Suprapubic skin (tissue), 4 donors: Measurements from ENCODE around the gene SH3BP4. TPM values are rescaled to one million over a fixed set of nuclear protein-coding genes. Genes with fewer than 3 reads are reported as not detected.

Experiments
- DNase-seq, 2 donors: peaks; one replicate each; pipeline ENCODE4 v3.0.0-alpha.2; 2019; ENCODE audit warnings: low spot score in 2 of 2
- H3K27ac ChIP-seq: fragments of 200-600 bp; sonication (generic); one replicate; pipeline ENCODE4 v1.5.1; 2019
- H3K27me3 ChIP-seq: fragments of 200-600 bp; sonication (generic); one replicate; pipeline ENCODE4 v1.5.1; 2019
- H3K36me3 ChIP-seq: fragments of 200-600 bp; sonication (generic); one replicate; pipeline ENCODE4 v1.5.1; 2019
- H3K4me1 ChIP-seq: fragments of 200-600 bp; sonication (generic); one replicate; pipeline ENCODE4 v1.5.1; 2019
- H3K4me3 ChIP-seq: fragments of 200-600 bp; sonication (generic); one replicate; pipeline ENCODE4 v1.5.1; 2019; ENCODE audit warnings: mild to moderate bottlenecking
- H3K9me3 ChIP-seq: fragments of 200-600 bp; sonication (generic); one replicate; pipeline ENCODE4 v1.5.1; 2019
- EP300 ChIP-seq: sonication (generic); formaldehyde crosslinking; IDR thresholded peaks from one replicate; pipeline ENCODE4 v1.6.1; 2017; ENCODE audit warnings: antibody characterized with exemption
- POLR2A ChIP-seq, 2 donors: fragments of 450-650 bp; IDR thresholded peaks; one replicate each; pipeline ENCODE4 v1.6.1; 2017; ENCODE audit warnings: antibody characterized with exemption in 2 of 2, mild to moderate bottlenecking in 2 of 2, moderate library complexity in 2 of 2
- POLR2AphosphoS5 ChIP-seq, 3 donors: sonication (generic); formaldehyde crosslinking; IDR thresholded peaks; one replicate each; pipeline ENCODE4 v1.6.1; 2017; ENCODE audit warnings: antibody characterized with exemption in 3 of 3
- WGBS: methylation state at CpG from one replicate; pipeline ENCODE4 v1.1.5; 2018; 5-methylcytosine and 5-hydroxymethylcytosine counted together
- total RNA-seq, 4 donors: library from RNA; depleted of rRNA; stranded (reverse); fragments of >200 nt; gene quantifications; one replicate each; pipeline ENCODE4 v1.1.0, GENCODE V29; 2016
- TF ChIP-seq, protein P1 (sequence below), 2 donors: fragments of 200-600 bp in 1 of 2; fragments of 450-650 bp in 1 of 2; sonication (generic) in 1 of 2; IDR thresholded peaks; one replicate each; pipeline ENCODE4 v1.5.1; 2016 to 2019; ENCODE audit warnings: antibody characterized with exemption in 2 of 2, mild to moderate bottlenecking in 1 of 2, moderate library complexity in 1 of 2

Gene SH3BP4
- total RNA-seq, 4 donors from 2014 or later = 38.6 to 82.6 (median 58.6) TPM

DNA sequence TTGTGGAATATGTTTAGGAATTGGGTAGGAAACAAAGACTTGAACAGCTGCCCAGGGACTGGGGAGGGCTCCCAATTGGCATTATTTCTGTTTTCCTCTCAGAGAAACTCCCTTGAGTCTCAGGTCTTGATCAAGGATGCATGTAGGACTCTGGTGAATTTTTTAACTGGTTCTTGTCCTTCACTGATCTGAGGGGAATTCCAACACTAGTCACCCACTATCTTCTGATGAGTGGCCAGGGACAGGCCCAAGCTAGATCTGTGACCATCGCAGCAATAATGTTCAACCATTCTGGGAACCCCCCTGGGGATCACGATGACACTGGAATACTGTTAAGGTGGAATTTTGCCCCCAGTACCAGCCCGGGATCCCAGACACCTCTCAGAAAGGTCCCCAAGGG, 132.0 kb downstream of the SH3BP4 start:
- no peaks in the 10 kb centered on the region for H3K27me3 ChIP-seq
- H3K4me1 ChIP-seq = no peaks in the 10 kb centered on the region
- TF ChIP-seq, protein P1, sequence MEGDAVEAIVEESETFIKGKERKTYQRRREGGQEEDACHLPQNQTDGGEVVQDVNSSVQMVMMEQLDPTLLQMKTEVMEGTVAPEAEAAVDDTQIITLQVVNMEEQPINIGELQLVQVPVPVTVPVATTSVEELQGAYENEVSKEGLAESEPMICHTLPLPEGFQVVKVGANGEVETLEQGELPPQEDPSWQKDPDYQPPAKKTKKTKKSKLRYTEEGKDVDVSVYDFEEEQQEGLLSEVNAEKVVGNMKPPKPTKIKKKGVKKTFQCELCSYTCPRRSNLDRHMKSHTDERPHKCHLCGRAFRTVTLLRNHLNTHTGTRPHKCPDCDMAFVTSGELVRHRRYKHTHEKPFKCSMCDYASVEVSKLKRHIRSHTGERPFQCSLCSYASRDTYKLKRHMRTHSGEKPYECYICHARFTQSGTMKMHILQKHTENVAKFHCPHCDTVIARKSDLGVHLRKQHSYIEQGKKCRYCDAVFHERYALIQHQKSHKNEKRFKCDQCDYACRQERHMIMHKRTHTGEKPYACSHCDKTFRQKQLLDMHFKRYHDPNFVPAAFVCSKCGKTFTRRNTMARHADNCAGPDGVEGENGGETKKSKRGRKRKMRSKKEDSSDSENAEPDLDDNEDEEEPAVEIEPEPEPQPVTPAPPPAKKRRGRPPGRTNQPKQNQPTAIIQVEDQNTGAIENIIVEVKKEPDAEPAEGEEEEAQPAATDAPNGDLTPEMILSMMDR (IDR thresholded peaks at IDR 0.05) = no peak
- TF ChIP-seq POLR2A (IDR thresholded peaks at IDR 0.05) (no peak), POLR2AphosphoS5 (IDR thresholded peaks at IDR 0.05) (no peak), EP300 (no peak)
- H3K9me3 ChIP-seq = no peaks in the 10 kb centered on the region
- no peaks in the 10 kb centered on the region for H3K36me3 ChIP-seq
- no peak for DNase-seq
- no peak overlapping the region for H3K27ac ChIP-seq
- H3K4me3 ChIP-seq = no peak overlapping the region
- WGBS = 47% methylated on average over 3 of the region's 3 CpGs

DNA sequence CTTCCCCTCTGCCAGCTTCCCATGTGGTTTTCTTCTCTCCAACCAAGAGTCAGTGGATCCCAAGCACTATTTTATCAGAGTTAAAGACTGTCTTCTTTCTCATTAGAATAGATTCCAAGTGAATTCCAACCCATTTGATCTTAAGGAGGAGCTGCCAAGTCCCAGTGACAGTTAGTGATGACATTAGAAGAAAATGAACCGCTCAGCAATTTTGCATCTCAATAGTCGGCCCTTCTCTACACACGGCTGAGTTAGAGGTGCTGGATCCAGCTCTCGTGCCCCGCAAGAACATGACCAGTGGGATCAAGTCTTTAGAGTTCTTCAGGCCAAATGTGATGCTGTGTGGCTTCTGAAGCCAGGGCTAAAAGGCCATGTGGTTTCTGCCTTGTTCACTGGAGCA, 132.6 kb downstream of the SH3BP4 start:
- H3K4me1 ChIP-seq = no peaks in the 10 kb centered on the region
- no peaks in the 10 kb centered on the region for H3K27me3 ChIP-seq
- no peak overlapping the region for H3K27ac ChIP-seq
- DNase-seq = no peak
- H3K36me3 ChIP-seq = no peaks in the 10 kb centered on the region
- no peak for TF ChIP-seq POLR2A (IDR thresholded peaks at IDR 0.05)
- TF ChIP-seq, protein P1 (IDR thresholded peaks at IDR 0.05) = no peak
- TF ChIP-seq POLR2AphosphoS5 (IDR thresholded peaks at IDR 0.05) = no peak
- TF ChIP-seq EP300 = no peak
- WGBS = 78% methylated on average over 5 of the region's 5 CpGs
- no peak overlapping the region for H3K4me3 ChIP-seq
- no peaks in the 10 kb centered on the region for H3K9me3 ChIP-seq

DNA sequence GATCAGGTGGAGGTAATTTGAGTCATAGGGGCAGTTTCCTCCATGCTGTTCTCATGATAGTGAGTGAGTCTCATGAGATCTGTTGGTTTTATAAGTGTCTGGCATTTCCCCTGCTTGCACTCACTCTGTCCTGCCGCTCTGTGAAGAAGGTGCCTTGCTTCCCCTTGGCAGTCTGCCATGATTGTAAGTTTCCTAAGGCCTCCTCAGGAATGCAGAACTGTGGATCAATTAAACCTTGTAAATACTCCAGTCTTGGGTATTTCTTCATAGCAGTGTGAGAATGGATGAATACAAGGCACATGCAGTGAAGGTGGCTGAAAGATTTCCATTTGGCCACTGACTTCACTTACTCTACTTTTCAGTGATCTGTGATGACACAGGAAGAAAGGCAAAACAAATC, 133.7 kb downstream of the SH3BP4 start:
- H3K4me1 ChIP-seq = no peaks in the 10 kb centered on the region
- 63% methylated on average over 1 of the region's 1 CpG for WGBS
- no peaks in the 10 kb centered on the region for H3K36me3 ChIP-seq
- DNase-seq = no peak
- H3K4me3 ChIP-seq = no peak overlapping the region
- no peak for TF ChIP-seq EP300
- TF ChIP-seq POLR2A (IDR thresholded peaks at IDR 0.05) = no peak
- TF ChIP-seq, protein P1 (IDR thresholded peaks at IDR 0.05) = no peak
- TF ChIP-seq POLR2AphosphoS5 (IDR thresholded peaks at IDR 0.05) = no peak
- no peak overlapping the region for H3K27ac ChIP-seq
- no peaks in the 10 kb centered on the region for H3K9me3 ChIP-seq
- no peaks in the 10 kb centered on the region for H3K27me3 ChIP-seq

DNA sequence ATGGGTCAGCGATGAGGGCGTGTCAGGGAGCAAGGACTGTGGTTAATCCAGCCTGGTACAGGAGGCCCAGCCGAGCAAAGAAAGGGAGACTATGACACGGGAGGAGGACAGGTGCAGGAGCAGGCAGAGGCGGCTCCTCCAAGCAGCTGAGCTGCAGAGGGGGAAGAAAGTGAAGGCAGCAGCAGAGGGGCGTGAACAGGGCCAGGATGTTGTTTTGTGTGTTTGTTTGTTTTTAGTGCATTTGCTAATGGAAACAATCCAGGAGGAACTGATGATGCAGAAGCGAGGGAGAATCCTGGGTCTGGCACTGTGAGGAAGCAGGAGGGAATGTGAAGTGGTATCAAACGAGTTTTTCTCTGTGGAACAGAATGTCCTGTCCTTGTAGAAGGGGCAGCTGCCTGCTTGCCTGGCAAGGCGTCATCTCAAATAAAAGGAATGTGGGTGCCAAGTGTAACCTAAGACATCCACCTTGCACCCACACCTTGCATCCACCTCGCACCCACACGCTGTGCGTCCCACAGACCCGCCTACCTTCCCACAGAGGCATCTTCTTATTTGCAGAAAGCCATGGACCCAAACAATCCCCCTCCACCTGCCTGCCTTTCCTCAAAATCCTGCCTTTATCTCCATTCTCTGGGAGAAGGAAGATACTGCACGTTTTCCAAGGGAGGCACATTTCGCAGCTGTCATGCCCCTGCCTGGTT, 134.8 kb downstream of the SH3BP4 start:
- WGBS = 82% methylated on average over 15 of the region's 15 CpGs
- H3K36me3 ChIP-seq = no peaks in the 10 kb centered on the region
- H3K4me1 ChIP-seq = no peaks in the 10 kb centered on the region

DNA sequence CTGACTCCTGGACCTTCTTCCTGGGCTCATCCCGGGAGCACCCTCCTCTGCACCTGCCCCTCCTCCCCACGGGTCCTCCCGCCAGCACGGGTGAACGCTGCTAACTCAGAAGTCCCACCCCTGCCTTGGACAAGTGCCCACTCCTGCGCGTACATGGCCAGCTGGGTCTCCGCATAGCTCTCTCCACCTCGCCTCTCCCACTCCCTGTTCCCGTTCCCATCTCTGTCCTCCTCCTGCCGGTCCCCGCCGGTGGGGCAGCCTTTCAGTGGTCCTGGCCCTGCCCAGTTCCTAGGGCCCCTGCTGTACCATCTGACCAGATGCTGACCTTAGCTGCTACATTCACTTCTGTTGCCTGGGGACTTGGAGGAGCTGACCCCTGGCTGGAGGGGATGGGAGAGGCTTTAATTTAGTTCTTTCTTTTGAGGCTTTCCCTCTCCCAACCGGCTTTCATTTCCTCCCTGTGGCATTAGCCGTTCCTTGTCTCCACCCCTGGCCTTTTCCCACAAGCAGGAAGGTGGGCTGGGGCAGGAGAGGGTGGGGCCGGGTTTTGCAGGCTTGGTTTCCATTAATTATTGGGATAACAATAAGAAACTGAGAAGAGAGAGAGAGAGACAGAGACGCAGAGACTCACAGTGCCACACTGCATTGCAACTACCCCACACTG, 136.1 kb downstream of the SH3BP4 start:
- 17% methylated on average over 17 of the region's 17 CpGs for WGBS
- Histone ChIP-seq H3K36me3 (no peaks in the 10 kb centered on the region), H3K4me3 (no peak overlapping the region), H3K4me1 (no peaks in the 10 kb centered on the region), H3K9me3 (no peaks in the 10 kb centered on the region), H3K27me3 (no peaks in the 10 kb centered on the region), H3K27ac (no peak overlapping the region)
- TF ChIP-seq POLR2A (IDR thresholded peaks at IDR 0.05) = no peak
- TF ChIP-seq, protein P1 (IDR thresholded peaks at IDR 0.05) = no peak
- no peak for TF ChIP-seq EP300
- TF ChIP-seq POLR2AphosphoS5 (IDR thresholded peaks at IDR 0.05) = no peak
- no peak for DNase-seq

More for the DNA sequence above, 134.8 kb downstream of the SH3BP4 start:
- Histone ChIP-seq H3K9me3 (no peaks in the 10 kb centered on the region), H3K27ac (no peak overlapping the region), H3K27me3 (no peaks in the 10 kb centered on the region), H3K4me3 (no peak overlapping the region)
- DNase-seq = no peak
- TF ChIP-seq POLR2A (IDR thresholded peaks at IDR 0.05) = no peak
- TF ChIP-seq POLR2AphosphoS5 (IDR thresholded peaks at IDR 0.05) = no peak
- TF ChIP-seq, protein P1 (IDR thresholded peaks at IDR 0.05) = no peak
- no peak for TF ChIP-seq EP300
